Keratinocyte (primary cell): ENCODE data around the gene NDRG3. TPM values are rescaled to one million over a fixed set of nuclear protein-coding genes. Genes with fewer than 3 reads are reported as not detected.

ENCODE experiments used
- DNase-seq: peaks from one replicate; pipeline ENCODE4 v3.0.0-alpha.2; 2011; ENCODE audit warnings: low read depth, missing footprints, low spot score
- FAIRE-seq: peaks from 2 replicates; lab custom pipeline; 2011; peaks lifted over from hg19 to GRCh38; lab: Jason Lieb, UNC
- H2AFZ ChIP-seq: 2 replicates; pipeline ENCODE4 v1.6.0; 2012; ENCODE audit warnings: low read length, control low read depth, inconsistent platforms; ENCODE audit not compliant: control insufficient read depth
- H3K27ac ChIP-seq: 2 replicates; pipeline ENCODE4 v1.5.1; 2011; ENCODE audit warnings: low read length; ENCODE audit not compliant: control insufficient read depth, insufficient read depth
- H3K27me3 ChIP-seq: 3 replicates; pipeline ENCODE4 v1.6.0; 2011; ENCODE audit warnings: low read length; ENCODE audit not compliant: control insufficient read depth, insufficient read depth; ENCODE audit errors: extremely low read depth
- H3K36me3 ChIP-seq, 2 experiments: 2 replicates in 1 of 2; 3 replicates in 1 of 2; pipeline ENCODE4 v1.5.1; 2011; ENCODE audit warnings: low read length in 2 of 2, mild to moderate bottlenecking in 1 of 2; ENCODE audit not compliant: control insufficient read depth in 2 of 2, insufficient read depth in 2 of 2; ENCODE audit errors: extremely low read depth in 1 of 2
- H3K4me1 ChIP-seq: 3 replicates; pipeline ENCODE4 v1.5.1; 2011; ENCODE audit warnings: low read length; ENCODE audit not compliant: control insufficient read depth, insufficient read depth; ENCODE audit errors: extremely low read depth
- H3K4me2 ChIP-seq: 3 replicates; pipeline ENCODE4 v1.6.0; 2011; ENCODE audit warnings: low read depth, low read length; ENCODE audit not compliant: control insufficient read depth, insufficient read depth; ENCODE audit errors: extremely low read depth
- H3K4me3 ChIP-seq, 3 experiments: fragments of 200-600 bp in 1 of 3; sonication (generic) in 1 of 3; 2 replicates in 2 of 3; 3 replicates in 1 of 3; pipeline ENCODE4 v1.5.1; 2011 to 2016; ENCODE audit warnings: low read length in 3 of 3, mild to moderate bottlenecking in 3 of 3, control low read depth in 2 of 3, inconsistent platforms in 1 of 3, low read depth in 1 of 3, mixed read lengths in 1 of 3, mixed run types in 1 of 3, moderate library complexity in 1 of 3; ENCODE audit not compliant: control insufficient read depth in 2 of 3, insufficient read depth in 2 of 3; ENCODE audit errors: extremely low read depth in 1 of 3
- H3K79me2 ChIP-seq: 2 replicates; pipeline ENCODE4 v1.6.0; 2012; ENCODE audit warnings: low read length; ENCODE audit not compliant: control insufficient read depth, insufficient read depth
- H3K9ac ChIP-seq: 3 replicates; pipeline ENCODE4 v1.6.0; 2011; ENCODE audit warnings: low read length; ENCODE audit not compliant: control insufficient read depth, insufficient read depth; ENCODE audit errors: extremely low read depth
- H3K9me1 ChIP-seq: 3 replicates; pipeline ENCODE4 v1.6.0; 2011; ENCODE audit warnings: low read length; ENCODE audit not compliant: control insufficient read depth, insufficient read depth; ENCODE audit errors: extremely low read depth
- H3K9me3 ChIP-seq: 2 replicates; pipeline ENCODE4 v1.5.1; 2012; ENCODE audit warnings: low read depth, low read length; ENCODE audit not compliant: control insufficient read depth
- H4K20me1 ChIP-seq: 3 replicates; pipeline ENCODE4 v1.6.0; 2011; ENCODE audit warnings: low read length; ENCODE audit not compliant: control insufficient read depth, insufficient read depth; ENCODE audit errors: extremely low read depth
- EZH2 ChIP-seq: IDR thresholded peaks from one replicate; pipeline ENCODE4 v1.6.1; 2012; ENCODE audit warnings: inconsistent platforms, mild to moderate bottlenecking, low read length, moderate library complexity
- dilution Hi-C: fragments of 300-500 bp; cut with MboI; formaldehyde crosslinking; loops from one replicate; pipeline ENCODE4 v1.7.0; 2020; ENCODE audit warnings: low sequenced_read_pairs; ENCODE audit not compliant: extremely low pct_ligation_motif_present
- polyA plus RNA-seq, 5 experiments: library from polyadenylated mRNA; depleted of rRNA in 3 of 5; stranded (reverse) in 3 of 5; stranded (forward) in 1 of 5; unstranded in 1 of 5; fragments of >200 nt; gene quantifications; 1 replicate in 1 of 5; 2 replicates in 3 of 5; 3 replicates in 1 of 5; pipeline versions ENCODE4 v1.2.1 to v1.2.3, GENCODE V29; 2011 to 2012; ENCODE audit warnings: missing spikeins in 2 of 5, low read depth in 1 of 5, low replicate concordance in 1 of 5
- TF ChIP-seq, protein P1 (sequence below), 3 experiments: IDR thresholded peaks in 1 of 3; conservative IDR thresholded peaks in 1 of 3; optimal IDR thresholded peaks in 1 of 3; 2 replicates in 2 of 3; 3 replicates in 1 of 3; pipeline versions ENCODE3 to v1.5.1; 2011; ENCODE audit warnings: low read length in 3 of 3, mild to moderate bottlenecking in 3 of 3, moderate library complexity in 2 of 3, control low read depth in 1 of 3, inconsistent platforms in 1 of 3; ENCODE audit not compliant: insufficient read depth in 2 of 3; ENCODE audit errors: extremely low read depth in 1 of 3

Gene NDRG3
- polyA plus RNA-seq, 1 donor (not counting 4 experiments of a cell fraction or from before 2014, with no cell fraction given) = 44.1 TPM

DNA sequence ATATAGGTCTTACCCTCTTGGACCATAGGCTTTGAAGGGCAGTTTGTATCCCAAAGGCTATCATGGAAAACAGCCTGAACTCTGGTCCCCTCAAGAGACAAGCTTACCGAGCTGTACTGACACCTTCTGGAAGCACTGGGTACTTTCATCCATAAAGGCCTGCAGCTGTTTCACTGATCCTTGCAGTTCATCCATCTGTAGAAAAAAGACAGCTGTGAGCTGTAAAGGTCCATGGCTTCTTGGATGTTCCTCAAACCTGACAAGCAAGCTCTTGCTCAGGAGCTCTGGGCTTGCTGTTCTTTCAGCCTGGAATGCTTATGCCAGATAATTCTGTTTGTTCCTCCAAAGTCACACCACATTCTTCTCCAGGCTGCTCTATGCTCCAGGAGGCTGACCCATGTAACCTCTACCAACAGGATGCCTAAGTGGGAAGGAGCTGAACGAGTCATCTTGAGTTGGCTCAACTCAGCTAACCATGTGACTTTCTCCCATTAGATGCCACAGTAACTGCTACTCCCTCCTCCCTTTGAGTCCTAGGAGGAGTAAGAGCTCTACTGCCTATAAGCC is 8.8 kb upstream of the NDRG3 start:
- dilution Hi-C loops = no loop called here
- Histone ChIP-seq H2AFZ (no peak overlapping the region), H3K79me2 (no peaks in the 10 kb centered on the region), H3K9me3 (no peaks in the 10 kb centered on the region), H3K27ac (no peak overlapping the region), H3K9ac (no peak overlapping the region), H3K4me1 (no peaks in the 10 kb centered on the region), H3K4me3 (no peak overlapping the region), H3K36me3 (peaks cover 0 to 23% of the 10 kb centered on the region in 2 experiments), H3K9me1 (no peaks in the 10 kb centered on the region), H3K4me2 (no peak overlapping the region), H3K27me3 (no peaks in the 10 kb centered on the region), H4K20me1 (no peaks in the 10 kb centered on the region)
- TF ChIP-seq, protein P1, sequence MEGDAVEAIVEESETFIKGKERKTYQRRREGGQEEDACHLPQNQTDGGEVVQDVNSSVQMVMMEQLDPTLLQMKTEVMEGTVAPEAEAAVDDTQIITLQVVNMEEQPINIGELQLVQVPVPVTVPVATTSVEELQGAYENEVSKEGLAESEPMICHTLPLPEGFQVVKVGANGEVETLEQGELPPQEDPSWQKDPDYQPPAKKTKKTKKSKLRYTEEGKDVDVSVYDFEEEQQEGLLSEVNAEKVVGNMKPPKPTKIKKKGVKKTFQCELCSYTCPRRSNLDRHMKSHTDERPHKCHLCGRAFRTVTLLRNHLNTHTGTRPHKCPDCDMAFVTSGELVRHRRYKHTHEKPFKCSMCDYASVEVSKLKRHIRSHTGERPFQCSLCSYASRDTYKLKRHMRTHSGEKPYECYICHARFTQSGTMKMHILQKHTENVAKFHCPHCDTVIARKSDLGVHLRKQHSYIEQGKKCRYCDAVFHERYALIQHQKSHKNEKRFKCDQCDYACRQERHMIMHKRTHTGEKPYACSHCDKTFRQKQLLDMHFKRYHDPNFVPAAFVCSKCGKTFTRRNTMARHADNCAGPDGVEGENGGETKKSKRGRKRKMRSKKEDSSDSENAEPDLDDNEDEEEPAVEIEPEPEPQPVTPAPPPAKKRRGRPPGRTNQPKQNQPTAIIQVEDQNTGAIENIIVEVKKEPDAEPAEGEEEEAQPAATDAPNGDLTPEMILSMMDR (optimal IDR thresholded peaks at IDR 0.05 in 1 of 3, IDR thresholded peaks at IDR 0.05 in 1 of 3, conservative IDR thresholded peaks at IDR 0.05 in 1 of 3; ENCODE audit: extremely low read depth in 1 of 3, insufficient read depth in 2 of 3, low read length in 3 of 3) = peak; percentile 74 to 79 (median 76)
- TF ChIP-seq EZH2 = no peak
- FAIRE-seq (no peak), DNase-seq (peak; percentile 41)

DNA sequence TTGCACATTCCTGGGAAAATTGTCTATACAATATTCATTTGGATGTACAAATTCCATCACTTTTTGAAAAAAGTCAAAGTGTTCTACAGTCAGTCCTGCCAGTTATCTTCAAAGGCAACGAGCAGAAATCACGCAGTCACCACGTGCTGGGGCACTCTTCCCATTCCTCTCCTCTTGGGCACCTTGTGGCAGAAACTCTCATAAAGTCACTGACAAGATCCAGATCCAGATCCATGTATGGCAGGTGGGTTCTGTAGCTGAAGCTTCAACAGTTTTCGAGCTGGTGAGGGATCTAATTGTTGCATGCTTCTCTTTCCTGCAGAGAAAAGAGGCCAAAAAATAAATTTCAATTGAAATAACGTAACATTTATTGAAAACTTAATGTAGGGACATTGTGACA is 6.7 kb upstream of the NDRG3 start:
- no peaks in the 10 kb centered on the region for H3K9me1 ChIP-seq
- dilution Hi-C loops = no loop called here
- H2AFZ ChIP-seq = no peak overlapping the region
- no peaks in the 10 kb centered on the region for H3K9me3 ChIP-seq
- no peaks in the 10 kb centered on the region for H3K27me3 ChIP-seq
- TF ChIP-seq EZH2 = no peak
- TF ChIP-seq, protein P1 (optimal IDR thresholded peaks at IDR 0.05 in 1 of 3, IDR thresholded peaks at IDR 0.05 in 1 of 3, conservative IDR thresholded peaks at IDR 0.05 in 1 of 3; ENCODE audit: extremely low read depth in 1 of 3, insufficient read depth in 2 of 3, low read length in 3 of 3) = no peak
- peaks cover 0 to 22% of the 10 kb centered on the region in 2 experiments for H3K36me3 ChIP-seq
- H3K4me3 ChIP-seq = no peak overlapping the region
- H4K20me1 ChIP-seq = no peaks in the 10 kb centered on the region
- no peaks in the 10 kb centered on the region for H3K79me2 ChIP-seq
- no peaks in the 10 kb centered on the region for H3K4me1 ChIP-seq
- no peak overlapping the region for H3K4me2 ChIP-seq
- no peak overlapping the region for H3K27ac ChIP-seq
- no peak overlapping the region for H3K9ac ChIP-seq
- FAIRE-seq = no peak
- DNase-seq = no peak
